ENCODE results near the gene LRGUK.

The LRGUK gene

GRCh38 chr7:134313543-134313942 is 186.4 kb downstream of the LRGUK start:
- peaks cover 20% of the 10 kb centered on the region for H3K4me1 Mint-ChIP-seq
- no peaks in the 10 kb centered on the region for H3K27me3 Mint-ChIP-seq
- H3K36me3 Mint-ChIP-seq = peaks cover 18% of the 10 kb centered on the region
- H3K9me3 Mint-ChIP-seq = no peaks in the 10 kb centered on the region
- H3K4me3 Mint-ChIP-seq = no peak overlapping the region
- H3K27ac Mint-ChIP-seq = no peak overlapping the region
- no peak for ATAC-seq

Data from stimulated activated memory B cell treated with anti-CD40 and anti-IgM and Interleukin-4, amounts not matched to agents 10 μg/mL and 1 μg/mL and 100 μg/mL, for 72 hours (primary cell).